Measurements from ENCODE around the gene TNF.

The TNF gene

DNA sequence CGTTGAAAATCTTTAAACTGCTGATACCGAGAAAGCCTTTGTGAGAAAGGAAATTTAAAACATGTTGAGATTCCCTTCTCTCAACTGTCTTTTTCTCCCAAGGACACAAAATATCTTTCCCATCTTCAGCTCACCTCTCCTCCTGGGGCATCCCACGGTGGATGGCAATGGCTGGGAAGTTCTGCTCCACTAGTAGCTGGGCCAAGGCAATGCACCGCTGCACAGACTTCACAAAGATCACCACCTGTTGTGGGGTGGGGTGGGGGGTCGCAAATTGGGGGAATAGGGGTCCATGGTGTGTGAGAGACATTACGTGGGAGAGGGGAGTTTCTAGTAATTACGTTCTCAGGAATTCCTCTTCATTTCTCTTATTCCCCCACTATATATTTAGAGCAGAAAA, 44.2 kb upstream of the TNF start:
- Histone ChIP-seq H4K20me1 (ENCODE audit: insufficient read depth, low read length, poor library complexity, severe bottlenecking) (peaks cover 68% of the 10 kb centered on the region), H3K27me3 (ENCODE audit: insufficient read depth, low read length, poor library complexity, severe bottlenecking) (no peaks in the 10 kb centered on the region), H3K36me3 (ENCODE audit: insufficient read depth, low read length) (peaks cover 73% of the 10 kb centered on the region), H3K79me2 (ENCODE audit: insufficient read depth, low read length) (peaks cover 57% of the 10 kb centered on the region), H3F3A (ENCODE audit: low read depth) (peaks cover 2% of the 10 kb centered on the region; the same call in 1 of the 2 replicates), H3K4me2 (ENCODE audit: low read depth, low read length, poor library complexity, severe bottlenecking) (no peak overlapping the region), H3K9ac (ENCODE audit: low read depth, low read length, poor library complexity, severe bottlenecking) (no peak overlapping the region), H3K4me1 (ENCODE audit: insufficient read depth, low read length, poor library complexity, severe bottlenecking) (peaks cover 24% of the 10 kb centered on the region), H2AFZ (ENCODE audit: low read length) (no peak overlapping the region), H3K9me3 (ENCODE audit: insufficient read depth, low read depth, low read length) (no peaks in the 10 kb centered on the region), H3K9me2 (replicated peaks; ENCODE audit: low read depth, low read length) (no peaks in the 10 kb centered on the region), H3K4me3 (ENCODE audit: low read length, poor library complexity, severe bottlenecking) (no peak overlapping the region)
- no peak for TF ChIP-seq EZH2phosphoT487 (IDR thresholded peaks at IDR 0.05; ENCODE audit: borderline replicate concordance)
- TF ChIP-seq, protein P1, sequence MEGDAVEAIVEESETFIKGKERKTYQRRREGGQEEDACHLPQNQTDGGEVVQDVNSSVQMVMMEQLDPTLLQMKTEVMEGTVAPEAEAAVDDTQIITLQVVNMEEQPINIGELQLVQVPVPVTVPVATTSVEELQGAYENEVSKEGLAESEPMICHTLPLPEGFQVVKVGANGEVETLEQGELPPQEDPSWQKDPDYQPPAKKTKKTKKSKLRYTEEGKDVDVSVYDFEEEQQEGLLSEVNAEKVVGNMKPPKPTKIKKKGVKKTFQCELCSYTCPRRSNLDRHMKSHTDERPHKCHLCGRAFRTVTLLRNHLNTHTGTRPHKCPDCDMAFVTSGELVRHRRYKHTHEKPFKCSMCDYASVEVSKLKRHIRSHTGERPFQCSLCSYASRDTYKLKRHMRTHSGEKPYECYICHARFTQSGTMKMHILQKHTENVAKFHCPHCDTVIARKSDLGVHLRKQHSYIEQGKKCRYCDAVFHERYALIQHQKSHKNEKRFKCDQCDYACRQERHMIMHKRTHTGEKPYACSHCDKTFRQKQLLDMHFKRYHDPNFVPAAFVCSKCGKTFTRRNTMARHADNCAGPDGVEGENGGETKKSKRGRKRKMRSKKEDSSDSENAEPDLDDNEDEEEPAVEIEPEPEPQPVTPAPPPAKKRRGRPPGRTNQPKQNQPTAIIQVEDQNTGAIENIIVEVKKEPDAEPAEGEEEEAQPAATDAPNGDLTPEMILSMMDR (conservative IDR thresholded peaks at IDR 0.05; ENCODE audit: low read length), result no peak

DNA sequence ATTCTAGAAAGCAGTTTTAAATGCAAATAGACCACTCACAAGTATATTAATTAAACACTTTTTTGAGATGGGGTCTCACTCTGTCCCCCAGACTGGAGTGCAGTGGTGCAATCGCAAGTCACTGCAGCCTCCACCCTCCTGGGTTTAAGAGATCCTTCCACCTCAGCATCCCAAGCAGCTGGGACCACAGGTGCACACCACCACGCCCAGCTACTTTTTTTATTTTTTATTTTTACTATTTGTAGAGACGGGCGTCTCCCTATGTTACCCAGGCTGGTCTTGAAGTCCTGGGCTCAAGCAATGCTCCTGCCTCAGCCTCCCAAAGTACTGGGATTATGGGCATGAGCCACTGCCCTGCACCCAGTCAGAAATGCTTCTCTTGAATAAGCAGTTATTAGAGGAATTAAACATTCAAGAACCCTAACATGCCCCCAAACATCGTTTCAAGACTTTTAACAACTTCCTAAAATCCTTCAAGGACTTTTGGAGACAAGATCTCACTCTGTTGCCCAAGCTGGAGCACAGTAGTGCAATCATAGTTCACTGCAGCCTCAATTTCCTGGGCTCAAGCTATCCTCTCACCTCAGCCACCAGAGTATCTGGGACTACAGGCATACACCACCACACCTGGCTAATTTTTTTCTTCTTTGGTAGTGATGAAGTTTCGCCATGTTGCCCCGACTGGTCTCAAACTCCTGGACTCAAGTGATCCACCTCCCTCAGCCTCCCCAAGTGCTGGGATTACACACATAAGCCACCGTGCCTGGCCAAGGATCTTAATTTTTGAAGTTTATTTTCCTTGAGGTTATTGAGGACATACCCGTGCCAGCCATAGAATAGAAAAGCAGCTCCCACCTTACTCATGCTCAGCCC, 43.4 kb upstream of the TNF start:
- peaks cover 65% of the 10 kb centered on the region for H3K79me2 ChIP-seq (ENCODE audit: insufficient read depth, low read length)
- H3K9ac ChIP-seq (ENCODE audit: low read depth, low read length, poor library complexity, severe bottlenecking), result no peak overlapping the region
- peaks cover 80% of the 10 kb centered on the region for H3K36me3 ChIP-seq (ENCODE audit: insufficient read depth, low read length)
- H3K4me1 ChIP-seq (ENCODE audit: insufficient read depth, low read length, poor library complexity, severe bottlenecking), result peaks cover 30% of the 10 kb centered on the region
- H3K9me2 ChIP-seq (replicated peaks; ENCODE audit: low read depth, low read length), result no peaks in the 10 kb centered on the region
- H4K20me1 ChIP-seq (ENCODE audit: insufficient read depth, low read length, poor library complexity, severe bottlenecking), result peaks cover 77% of the 10 kb centered on the region
- peaks cover 2% of the 10 kb centered on the region; the same call in 1 of the 2 replicates for H3F3A ChIP-seq (ENCODE audit: low read depth)
- no peak overlapping the region for H2AFZ ChIP-seq (ENCODE audit: low read length)
- H3K27me3 ChIP-seq (ENCODE audit: insufficient read depth, low read length, poor library complexity, severe bottlenecking), result no peaks in the 10 kb centered on the region
- H3K9me3 ChIP-seq (ENCODE audit: insufficient read depth, low read depth, low read length), result no peaks in the 10 kb centered on the region
- no peak for TF ChIP-seq EZH2phosphoT487 (IDR thresholded peaks at IDR 0.05; ENCODE audit: borderline replicate concordance)
- TF ChIP-seq, protein P1 (conservative IDR thresholded peaks at IDR 0.05; ENCODE audit: low read length), result no peak
- no peak overlapping the region for H3K4me3 ChIP-seq (ENCODE audit: low read length, poor library complexity, severe bottlenecking)
- peak overlapping the region; percentile 40 for H3K4me2 ChIP-seq (ENCODE audit: low read depth, low read length, poor library complexity, severe bottlenecking)

DNA sequence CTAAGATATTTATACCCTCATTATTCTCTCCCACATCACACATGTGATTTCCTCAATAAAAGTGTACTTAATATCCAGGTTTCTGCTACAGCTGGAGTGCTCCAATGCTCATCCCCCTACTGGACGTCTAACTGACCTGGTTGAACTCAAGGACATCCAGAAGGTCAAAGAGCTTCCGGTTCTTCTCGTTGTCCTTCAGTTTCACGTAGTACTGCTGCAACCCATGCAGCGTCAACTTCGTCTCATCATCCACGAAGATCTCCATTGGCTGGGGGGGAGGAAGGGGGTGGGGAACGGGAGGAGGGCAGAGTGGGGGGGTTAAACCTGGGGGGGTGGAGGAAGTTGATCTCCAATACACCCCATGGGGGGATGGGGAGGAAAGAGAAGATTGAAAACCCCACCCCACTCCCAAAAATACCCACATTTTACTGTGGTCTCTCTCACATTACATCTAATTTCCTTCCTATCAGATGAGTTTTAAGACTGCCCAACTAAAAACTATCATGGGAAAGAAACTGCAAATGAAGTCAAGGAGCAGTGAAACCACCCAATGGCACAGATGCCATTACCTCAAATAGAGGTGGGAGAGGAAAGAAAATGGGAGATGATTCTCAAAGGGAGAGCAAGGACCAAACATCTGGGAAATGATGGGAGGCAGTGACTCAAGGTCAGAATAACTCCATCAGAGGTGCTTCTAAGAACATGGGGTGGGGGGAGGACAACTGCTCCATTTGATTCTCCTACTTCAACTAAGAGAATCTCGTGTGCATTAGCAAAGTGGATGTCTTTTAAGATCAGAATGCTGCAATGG, 42.5 kb upstream of the TNF start:
- Histone ChIP-seq H3K9ac (ENCODE audit: low read depth, low read length, poor library complexity, severe bottlenecking) (no peak overlapping the region), H3K36me3 (ENCODE audit: insufficient read depth, low read length) (peaks cover 86% of the 10 kb centered on the region), H3K27me3 (ENCODE audit: insufficient read depth, low read length, poor library complexity, severe bottlenecking) (no peaks in the 10 kb centered on the region), H3K9me2 (replicated peaks; ENCODE audit: low read depth, low read length) (no peaks in the 10 kb centered on the region), H3K4me1 (ENCODE audit: insufficient read depth, low read length, poor library complexity, severe bottlenecking) (peaks cover 30% of the 10 kb centered on the region), H3K4me2 (ENCODE audit: low read depth, low read length, poor library complexity, severe bottlenecking) (peak overlapping the region; percentile 40), H3F3A (ENCODE audit: low read depth) (peaks cover 2% of the 10 kb centered on the region; the same call in 1 of the 2 replicates), H4K20me1 (ENCODE audit: insufficient read depth, low read length, poor library complexity, severe bottlenecking) (peaks cover 85% of the 10 kb centered on the region), H3K4me3 (ENCODE audit: low read length, poor library complexity, severe bottlenecking) (peak overlapping the region; percentile 2), H3K79me2 (ENCODE audit: insufficient read depth, low read length) (peaks cover 73% of the 10 kb centered on the region), H2AFZ (ENCODE audit: low read length) (no peak overlapping the region), H3K9me3 (ENCODE audit: insufficient read depth, low read depth, low read length) (no peaks in the 10 kb centered on the region)
- no peak for TF ChIP-seq EZH2phosphoT487 (IDR thresholded peaks at IDR 0.05; ENCODE audit: borderline replicate concordance)
- TF ChIP-seq, protein P1 (conservative IDR thresholded peaks at IDR 0.05; ENCODE audit: low read length), result no peak

Measured in Loucy (cell line).